HepG2 (cell line): ENCODE results near the gene ZNF597.

Source experiments
- EP300 ChIP-seq, 3 experiments: sonication (generic) in 1 of 3; formaldehyde crosslinking in 1 of 3; IDR thresholded peaks; 2 replicates each; pipeline versions ENCODE4 v1.5.1 to v1.6.1; 2011 to 2020; ENCODE audit warnings: low read depth in 2 of 3, low read length in 2 of 3, borderline replicate concordance in 1 of 3, improper control_type of control experiment in 1 of 3, mild to moderate bottlenecking in 1 of 3, missing genetic modification reagents in 1 of 3, moderate library complexity in 1 of 3
- MAX ChIP-seq: IDR thresholded peaks from 2 replicates; pipeline ENCODE4 v1.6.1; 2012; ENCODE audit warnings: inconsistent platforms
- NCOA2 ChIP-seq: sonication (generic); formaldehyde crosslinking; IDR thresholded peaks from 2 replicates; pipeline ENCODE4 v1.8.0; 2022; ENCODE audit warnings: inconsistent platforms
- TAF15 ChIP-seq: fragments of 200-400 bp; formaldehyde crosslinking; IDR thresholded peaks from one replicate; pipeline ENCODE4 v1.6.1; 2018; ENCODE audit warnings: mild to moderate bottlenecking, low read depth, low read length; ENCODE audit not compliant: poor library complexity, severe bottlenecking
- USF2 ChIP-seq, 2 experiments: sonication (generic) in 1 of 2; formaldehyde crosslinking in 1 of 2; IDR thresholded peaks; 2 replicates each; pipeline versions ENCODE4 v1.5.1 to v1.6.1; 2011 to 2020; ENCODE audit warnings: borderline replicate concordance in 1 of 2, low read depth in 1 of 2, low read length in 1 of 2, mild to moderate bottlenecking in 1 of 2, missing genetic modification reagents in 1 of 2, moderate library complexity in 1 of 2
- ZBTB40 ChIP-seq, 2 experiments: fragments of 450-650 bp in 1 of 2; sonication (generic) in 1 of 2; formaldehyde crosslinking in 1 of 2; IDR thresholded peaks; 2 replicates each; pipeline versions ENCODE4 v1.6.1 to v1.8.0; 2016 to 2022; ENCODE audit warnings: antibody characterized with exemption in 1 of 2, mild to moderate bottlenecking in 1 of 2, missing genetic modification reagents in 1 of 2
- ZNF318 ChIP-seq: sonication (generic); formaldehyde crosslinking; IDR thresholded peaks from 2 replicates; pipeline ENCODE4 v1.4.0; 2020; ENCODE audit warnings: mild to moderate bottlenecking, missing genetic modification reagents
- ZNF484 ChIP-seq: sonication (generic); formaldehyde crosslinking; IDR thresholded peaks from 2 replicates; pipeline ENCODE4 v1.5.1; 2020; ENCODE audit warnings: mild to moderate bottlenecking, low read depth, missing genetic modification reagents, borderline replicate concordance
- ZZZ3 ChIP-seq: sonication (generic); formaldehyde crosslinking; IDR thresholded peaks from 2 replicates; pipeline ENCODE4 v1.4.0; 2020; ENCODE audit warnings: missing genetic modification reagents, mild to moderate bottlenecking, borderline replicate concordance

GRCh38 chr16:3468501-3468900, 25.2 kb upstream of the ZNF597 start:
- no peak for TF ChIP-seq ZZZ3
- no peak for TF ChIP-seq TAF15
- TF ChIP-seq ZNF318 = no peak
- no peak for TF ChIP-seq MAX
- no peak for TF ChIP-seq NCOA2 (CRISPR knock-in tag)
- TF ChIP-seq ZNF484 (CRISPR knock-in tag) = no peak
- TF ChIP-seq USF2 (IDR thresholded peaks at IDR 0.05; ENCODE audit: low read depth, low read length) = no peak
- TF ChIP-seq USF2 (CRISPR knock-in tag; IDR thresholded peaks at IDR 0.05; ENCODE audit: borderline replicate concordance) = no peak
- TF ChIP-seq ZBTB40 (IDR thresholded peaks at IDR 0.05) = no peak
- no peak for TF ChIP-seq ZBTB40 (CRISPR knock-in tag; IDR thresholded peaks at IDR 0.05)
- TF ChIP-seq EP300 (IDR thresholded peaks at IDR 0.05; ENCODE audit: low read depth in 2 of 2, low read length in 2 of 2) = no peak
- TF ChIP-seq EP300 (CRISPR knock-in tag; IDR thresholded peaks at IDR 0.05; ENCODE audit: borderline replicate concordance) = no peak
